ENCODE results near the gene MYBPC2.
"Not testable (repeated sequence)": the region's sequence is repeated elsewhere in the genome, so short reads cannot be mapped to it uniquely, and the experiment has no call there.

- TF ChIP-seq, protein P1, sequence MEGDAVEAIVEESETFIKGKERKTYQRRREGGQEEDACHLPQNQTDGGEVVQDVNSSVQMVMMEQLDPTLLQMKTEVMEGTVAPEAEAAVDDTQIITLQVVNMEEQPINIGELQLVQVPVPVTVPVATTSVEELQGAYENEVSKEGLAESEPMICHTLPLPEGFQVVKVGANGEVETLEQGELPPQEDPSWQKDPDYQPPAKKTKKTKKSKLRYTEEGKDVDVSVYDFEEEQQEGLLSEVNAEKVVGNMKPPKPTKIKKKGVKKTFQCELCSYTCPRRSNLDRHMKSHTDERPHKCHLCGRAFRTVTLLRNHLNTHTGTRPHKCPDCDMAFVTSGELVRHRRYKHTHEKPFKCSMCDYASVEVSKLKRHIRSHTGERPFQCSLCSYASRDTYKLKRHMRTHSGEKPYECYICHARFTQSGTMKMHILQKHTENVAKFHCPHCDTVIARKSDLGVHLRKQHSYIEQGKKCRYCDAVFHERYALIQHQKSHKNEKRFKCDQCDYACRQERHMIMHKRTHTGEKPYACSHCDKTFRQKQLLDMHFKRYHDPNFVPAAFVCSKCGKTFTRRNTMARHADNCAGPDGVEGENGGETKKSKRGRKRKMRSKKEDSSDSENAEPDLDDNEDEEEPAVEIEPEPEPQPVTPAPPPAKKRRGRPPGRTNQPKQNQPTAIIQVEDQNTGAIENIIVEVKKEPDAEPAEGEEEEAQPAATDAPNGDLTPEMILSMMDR (IDR thresholded peaks at IDR 0.05), result not testable (repeated sequence)
- not testable (repeated sequence) for TF ChIP-seq POLR2A (IDR thresholded peaks at IDR 0.05)
These were observed 41.7 kb upstream of the MYBPC2 start for GRCh38 chr19:50390952-50391351.

All from right lobe of liver (tissue), 4 donors.